Measurements from ENCODE around the gene SOCS1. TPM values are rescaled to one million over a fixed set of nuclear protein-coding genes. Genes with fewer than 3 reads are reported as not detected.

Gene SOCS1
- total RNA-seq, 4 donors from 2014 or later, result 1.1 to 5.5 (median 3.1) TPM

- DNase-seq, result no peak
- no peaks in the 10 kb centered on the region for H3K36me3 ChIP-seq
- H3K27me3 ChIP-seq, result peaks cover 0 to 4% (median 4%) of the 10 kb centered on the region in 3 donors
- intact Hi-C loops (cut with DNase I; ENCODE audit: low total_unique reads), result no loop called here
- no peak for ATAC-seq
- H3K4me1 ChIP-seq, result no peaks in the 10 kb centered on the region
- H3K27ac ChIP-seq, result no peak overlapping the region
- peaks cover 0 to 7% (median 3%) of the 10 kb centered on the region in 3 donors for H3K9me3 ChIP-seq
- in situ Hi-C loops (cut with MboI; ENCODE audit: low sequenced_read_pairs in 4 of 4), result no loop called here
- TF ChIP-seq POLR2A (IDR thresholded peaks at IDR 0.05), result no peak
- TF ChIP-seq CTCF (IDR thresholded peaks at IDR 0.05 in 4 of 5, conservative IDR thresholded peaks at IDR 0.05 in 1 of 5), result no peak
- H3K4me3 ChIP-seq, result no peak overlapping the region
Measured at GRCh38 chr16:11211061-11211976, 44.7 kb downstream of the SOCS1 start.

- DNase-seq, result no peak
- H3K9me3 ChIP-seq, result no peaks in the 10 kb centered on the region
- in situ Hi-C loops (cut with MboI; ENCODE audit: low sequenced_read_pairs in 4 of 4) (no loop called here), intact Hi-C loops (cut with DNase I; ENCODE audit: low total_unique reads) (no loop called here)
- H3K27me3 ChIP-seq, result peaks cover 0 to 4% (median 4%) of the 10 kb centered on the region in 3 donors
- no peak overlapping the region for H3K4me3 ChIP-seq
- H3K36me3 ChIP-seq, result no peaks in the 10 kb centered on the region
- H3K27ac ChIP-seq, result no peak overlapping the region
- no peak for ATAC-seq
- TF ChIP-seq CTCF (IDR thresholded peaks at IDR 0.05 in 4 of 5, conservative IDR thresholded peaks at IDR 0.05 in 1 of 5) (no peak), POLR2A (IDR thresholded peaks at IDR 0.05) (no peak)
- no peaks in the 10 kb centered on the region for H3K4me1 ChIP-seq
Measured at GRCh38 chr16:11210260-11210659, 45.7 kb downstream of the SOCS1 start.

- ATAC-seq, result no peak
- no peak for TF ChIP-seq CTCF (IDR thresholded peaks at IDR 0.05 in 4 of 5, conservative IDR thresholded peaks at IDR 0.05 in 1 of 5)
- TF ChIP-seq POLR2A (IDR thresholded peaks at IDR 0.05), result no peak
- Histone ChIP-seq H3K4me1 (no peaks in the 10 kb centered on the region), H3K36me3 (no peaks in the 10 kb centered on the region), H3K27me3 (peaks cover 0 to 4% (median 4%) of the 10 kb centered on the region in 3 donors), H3K4me3 (no peak overlapping the region), H3K9me3 (no peaks in the 10 kb centered on the region), H3K27ac (no peak overlapping the region)
- DNase-seq, result no peak
- intact Hi-C loops (cut with DNase I; ENCODE audit: low total_unique reads), result no loop called here
- in situ Hi-C loops (cut with MboI; ENCODE audit: low sequenced_read_pairs in 4 of 4), result no loop called here
Measured at GRCh38 chr16:11208916-11209665, 46.9 kb downstream of the SOCS1 start.

- Histone ChIP-seq H3K9me3 (no peaks in the 10 kb centered on the region), H3K27me3 (peaks cover 0 to 4% (median 4%) of the 10 kb centered on the region in 3 donors), H3K27ac (no peak overlapping the region), H3K36me3 (no peaks in the 10 kb centered on the region), H3K4me3 (no peak overlapping the region), H3K4me1 (no peaks in the 10 kb centered on the region)
- DNase-seq, result no peak
- TF ChIP-seq POLR2A (IDR thresholded peaks at IDR 0.05) (no peak), CTCF (IDR thresholded peaks at IDR 0.05 in 4 of 5, conservative IDR thresholded peaks at IDR 0.05 in 1 of 5) (no peak)
- no peak for ATAC-seq
- in situ Hi-C loops (cut with MboI; ENCODE audit: low sequenced_read_pairs in 4 of 4), result no loop called here
- intact Hi-C loops (cut with DNase I; ENCODE audit: low total_unique reads), result no loop called here
Measured at GRCh38 chr16:11207646-11208045, 48.4 kb downstream of the SOCS1 start.
